B cell (primary cell): ENCODE measurements around the gene AKAP11. TPM values are rescaled to one million over a fixed set of nuclear protein-coding genes. Genes with fewer than 3 reads are reported as not detected.
A peak's percentile ranks its signal among the peaks of the same experiment; 100 is the strongest.

Source experiments
- ATAC-seq: fragments of 200-7000 bp; cut with Tn5 transposase; one replicate; pipeline ENCODE4 v1.10.0; 2021; ENCODE audit warnings: low read depth, mild to moderate bottlenecking, moderate number of reproducible peaks, moderate library complexity
- CTCF ChIA-PET: fragments of 350-600 bp; sonication (Branson Sonifier 250); formaldehyde crosslinking; loops from one replicate; lab custom pipeline; 2021; ENCODE audit warnings: antibody characterized with exemption, inconsistent platforms; lab: Charles Lee
- POLR2A ChIA-PET: fragments of 350-600 bp; sonication (Branson Sonifier 250); formaldehyde crosslinking; loops from one replicate; lab custom pipeline; 2021; ENCODE audit warnings: antibody characterized with exemption; lab: Charles Lee
- DNase-seq: peaks from one replicate; pipeline ENCODE4 v3.0.0; 2013
- H2AFZ ChIP-seq: 2 replicates; pipeline ENCODE4 v1.6.1; 2012; ENCODE audit warnings: mild to moderate bottlenecking, low read depth, low read length; ENCODE audit not compliant: insufficient read depth, poor library complexity, severe bottlenecking
- H3K27ac ChIP-seq, 2 donors: 1 replicate in 1 of 2; 2 replicates in 1 of 2; pipeline ENCODE4 v1.5.1; 2012 to 2013; ENCODE audit warnings: low read length in 2 of 2, mild to moderate bottlenecking in 2 of 2, moderate library complexity in 1 of 2
- H3K27me3 ChIP-seq, 4 experiments: fragments of 200-600 bp in 1 of 4; sonication (generic) in 1 of 4; replicated peaks in 1 of 4; 1 replicate in 2 of 4; 2 replicates in 2 of 4; pipeline versions ENCODE4 v1.6.1 to v1.7.0; 2013 to 2016; ENCODE audit warnings: low read length in 3 of 4, mild to moderate bottlenecking in 2 of 4, mixed read lengths in 1 of 4, moderate library complexity in 1 of 4; ENCODE audit not compliant: insufficient read depth in 4 of 4, control insufficient read depth in 3 of 4; ENCODE audit errors: control extremely low read depth in 1 of 4
- H3K36me3 ChIP-seq, 2 experiments: replicated peaks in 1 of 2; 1 replicate in 1 of 2; 2 replicates in 1 of 2; pipeline versions ENCODE4 v1.6.1 to v1.7.1; 2013; ENCODE audit warnings: low read length in 1 of 2; ENCODE audit not compliant: insufficient read depth in 2 of 2, control insufficient read depth in 1 of 2; ENCODE audit errors: control extremely low read depth in 1 of 2, extremely low read depth in 1 of 2
- H3K4me1 ChIP-seq, 2 donors: fragments of 200-600 bp in 1 of 2; sonication (generic) in 1 of 2; 1 replicate in 1 of 2; 2 replicates in 1 of 2; pipeline versions ENCODE4 v1.5.1 to v1.6.1; 2013 to 2017; ENCODE audit warnings: low read length in 2 of 2; ENCODE audit not compliant: control insufficient read depth in 2 of 2, insufficient read depth in 2 of 2
- H3K4me2 ChIP-seq: replicated peaks from 2 replicates; pipeline ENCODE3; 2012; ENCODE audit warnings: mild to moderate bottlenecking, low read depth, low read length; ENCODE audit not compliant: poor library complexity, severe bottlenecking
- H3K4me3 ChIP-seq, 5 experiments: fragments of 200-600 bp in 1 of 5; sonication (generic) in 1 of 5; 1 replicate in 3 of 5; 2 replicates in 2 of 5; pipeline versions ENCODE4 v1.5.1 to v1.7.0; 2011 to 2016; ENCODE audit warnings: low read length in 4 of 5, mild to moderate bottlenecking in 4 of 5, low read depth in 2 of 5, control low read depth in 1 of 5, moderate library complexity in 1 of 5; ENCODE audit not compliant: insufficient read depth in 1 of 5; ENCODE audit errors: control extremely low read depth in 1 of 5, extremely low read depth in 1 of 5
- H3K79me2 ChIP-seq: fragments of 200-600 bp; sonication (generic); one replicate; pipeline ENCODE4 v1.6.0; 2016; ENCODE audit warnings: low read length; ENCODE audit not compliant: control insufficient read depth, insufficient read depth
- H3K9ac ChIP-seq: fragments of 200-600 bp; sonication (generic); 2 replicates; pipeline ENCODE4 v1.6.1; 2017; ENCODE audit warnings: mild to moderate bottlenecking, low read length, moderate library complexity
- H3K9me3 ChIP-seq, 3 donors: one replicate each; pipeline versions ENCODE4 v1.6.1 to v1.7.1; 2013; ENCODE audit warnings: low read length in 2 of 3; ENCODE audit not compliant: control insufficient read depth in 2 of 3, insufficient read depth in 1 of 3; ENCODE audit errors: control extremely low read depth in 1 of 3
- H4K20me1 ChIP-seq: 2 replicates; pipeline ENCODE4 v1.6.0; 2012; ENCODE audit warnings: mild to moderate bottlenecking, low read length; ENCODE audit not compliant: insufficient read depth, control insufficient read depth, poor library complexity, severe bottlenecking
- H3K27ac Mint-ChIP-seq: one replicate; pipeline ENCODE4 v1.8.0; 2021; ENCODE audit warnings: mixed read lengths
- H3K27me3 Mint-ChIP-seq: one replicate; pipeline ENCODE4 v1.8.0; 2021; ENCODE audit warnings: mixed read lengths
- H3K4me1 Mint-ChIP-seq: one replicate; pipeline ENCODE4 v1.8.0; 2021; ENCODE audit warnings: mixed read lengths
- H3K4me3 Mint-ChIP-seq: one replicate; pipeline ENCODE4 v1.8.0; 2021; ENCODE audit warnings: mixed read lengths
- H3K9me3 Mint-ChIP-seq: one replicate; pipeline ENCODE4 v1.8.0; 2022; ENCODE audit warnings: mixed read lengths; ENCODE audit not compliant: insufficient read depth
- CTCF ChIP-seq: fragments of 200-600 bp; IDR thresholded peaks from one replicate; pipeline ENCODE4 v1.8.0; 2022; ENCODE audit warnings: antibody characterized with exemption, mild to moderate bottlenecking
- EZH2 ChIP-seq: IDR thresholded peaks from 2 replicates; pipeline ENCODE4 v1.6.1; 2012; ENCODE audit warnings: borderline replicate concordance, low read depth, mild to moderate bottlenecking, moderate library complexity, low read length; ENCODE audit not compliant: insufficient read depth, poor library complexity, severe bottlenecking
- WGBS: methylation state at CpG from one replicate; pipeline ENCODE4 v1.1.5; 2013; ENCODE audit warnings: missing lambda C conversion rate; ENCODE audit not compliant: insufficient coverage; 5-methylcytosine and 5-hydroxymethylcytosine counted together
- intact Hi-C: fragments of 100-400 bp; cut with micrococcal nuclease; formaldehyde crosslinking; loops from one replicate; pipeline ENCODE4 v1.10.0; 2022
- polyA plus RNA-seq: library from polyadenylated mRNA; depleted of rRNA; stranded (reverse); fragments of >200 nt; gene quantifications from 2 replicates; pipeline ENCODE4 v1.2.3, GENCODE V29; 2012
- total RNA-seq, 2 donors: library from RNA; stranded (reverse); fragments of 120-200 nt in 1 of 2; gene quantifications; 1 replicate in 1 of 2; 2 replicates in 1 of 2; pipeline versions ENCODE4 v1.2.3 to v1.2.4, GENCODE V29; 2013 to 2022

The AKAP11 gene
- total and polyA plus RNA-seq, 2 donors (not counting 1 experiment from before 2014, with no cell fraction given), result 10.2 to 42.9 TPM

DNA sequence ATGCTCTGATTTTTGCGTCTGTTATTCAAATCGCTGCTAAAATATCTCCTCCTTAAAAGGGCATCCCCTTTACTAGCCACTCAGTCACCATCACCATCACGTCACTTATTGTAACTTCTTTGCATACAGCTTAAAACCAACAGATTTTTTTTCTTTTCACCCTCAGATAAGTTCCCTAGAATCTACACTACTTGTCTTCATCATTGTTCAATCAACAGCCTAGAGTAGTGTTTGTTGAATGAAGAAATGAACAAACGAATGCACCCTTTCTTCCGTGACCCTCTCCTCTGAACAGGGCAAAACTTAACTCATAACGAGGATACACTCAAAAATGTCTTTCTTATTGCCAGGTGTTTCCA is 1.1 kb upstream of the AKAP11 start:
- no peak for ATAC-seq
- Histone ChIP-seq H3K9me3 (peaks cover 0 to 5% (median 0%) of the 10 kb centered on the region in 3 donors), H3K27me3 (no peaks in the 10 kb centered on the region), H3K36me3 (no peaks in the 10 kb centered on the region), H3K4me3 (peak overlapping the region in 4 of 5 experiments; percentile 59 to 78 (median 72)), H3K9ac (peak overlapping the region; percentile 76), H3K27ac (peak overlapping the region; percentile 91 to 96), H3K4me1 (peaks cover 37 to 41% of the 10 kb centered on the region in 2 donors), H4K20me1 (no peaks in the 10 kb centered on the region), H3K4me2 (peak overlapping the region; percentile 75), H3K79me2 (peaks cover 25% of the 10 kb centered on the region), H2AFZ (peak overlapping the region; percentile 77)
- DNase-seq, result peak; percentile 51
- Mint-ChIP-seq H3K4me3 (peak overlapping the region; percentile 97), H3K27me3 (no peaks in the 10 kb centered on the region), H3K9me3 (peaks cover 2% of the 10 kb centered on the region), H3K4me1 (peaks cover 40% of the 10 kb centered on the region), H3K27ac (peak overlapping the region; percentile 98)
- intact Hi-C loops, result loop anchor here (1.0 to 10.0 kb wide), 10 partner anchors 106 to 2004 kb away; partner anchors contain the start of genes CCDC122, FOXO1, KBTBD6 and LACC1
- ChIA-PET POLR2A (interaction anchor here (1.6 kb wide), 1 partner anchor 107 kb away, joined by 7 read pairs; no protein-coding TSS in a partner anchor), CTCF (interaction anchor here (0.8 to 1.8 kb wide), 3 partner anchors 10 to 107 kb away, joined by 3 to 4 read pairs (median 3); no protein-coding TSS in a partner anchor)
- 80% methylated on average over 6 of the region's 6 CpGs for whole genome bisulfite sequencing
- TF ChIP-seq CTCF (no peak), EZH2 (no peak)
